HEK293 (cell line): Measurements from ENCODE around the gene KRTAP2-2.

ENCODE experiments used
- CTCF ChIA-PET: fragments of 350-600 bp; formaldehyde crosslinking; extraction: SDS; loops from one replicate; lab custom pipeline; 2021; ENCODE audit warnings: antibody characterized with exemption; lab: Yijun Ruan, JAX
- POLR2A ChIA-PET: fragments of 300-600 bp; formaldehyde crosslinking; extraction: SDS; loops from one replicate; lab custom pipeline; 2020; ENCODE audit warnings: antibody characterized with exemption, inconsistent platforms; lab: Yijun Ruan, JAX
- H3K27ac ChIP-seq: fragments of 200-500 bp; sonication (Bioruptor generic); 2 replicates; pipeline ENCODE4 v1.5.1; 2014; ENCODE audit warnings: low read depth, low read length, control low read depth, inconsistent platforms; ENCODE audit errors: extremely low read depth
- H3K36me3 ChIP-seq, 2 experiments: fragments of 200-500 bp in 1 of 2; sonication (Bioruptor generic) in 1 of 2; 1 replicate in 1 of 2; 2 replicates in 1 of 2; pipeline ENCODE4 v1.5.1; 2014 to 2017; ENCODE audit warnings: inconsistent platforms in 2 of 2, low read length in 2 of 2; ENCODE audit not compliant: control insufficient read depth in 2 of 2, insufficient read depth in 1 of 2
- H3K4me1 ChIP-seq: fragments of 200-500 bp; sonication (Bioruptor generic); 2 replicates; pipeline ENCODE4 v1.5.1; 2014; ENCODE audit warnings: mild to moderate bottlenecking, low read length, inconsistent platforms; ENCODE audit not compliant: control insufficient read depth, insufficient read depth
- H3K4me3 ChIP-seq: 2 replicates; pipeline ENCODE4 v1.5.1; 2011; ENCODE audit warnings: low read depth, mild to moderate bottlenecking, control low read depth, low read length, moderate library complexity
- H3K9me3 ChIP-seq: fragments of 200-500 bp; sonication (Bioruptor generic); 2 replicates; pipeline ENCODE4 v1.5.1; 2014; ENCODE audit warnings: low read depth, low read length, inconsistent platforms; ENCODE audit not compliant: control insufficient read depth, insufficient read depth
- GLIS2 ChIP-seq: fragments of 450-650 bp; formaldehyde crosslinking; IDR thresholded peaks from 2 replicates; pipeline ENCODE4 v1.5.1; 2016; ENCODE audit warnings: missing biosample characterization, missing genetic modification characterization
- WT1 ChIP-seq: fragments of 450-650 bp; formaldehyde crosslinking; IDR thresholded peaks from 2 replicates; pipeline ENCODE4 v1.5.1; 2016; ENCODE audit warnings: missing biosample characterization, missing genetic modification characterization
- YY1 ChIP-seq: fragments of 450-650 bp; formaldehyde crosslinking; IDR thresholded peaks from 2 replicates; pipeline ENCODE4 v1.5.1; 2018; ENCODE audit warnings: missing biosample characterization, missing genetic modification characterization
- ZNF121 ChIP-seq: fragments of 450-650 bp; formaldehyde crosslinking; IDR thresholded peaks from 2 replicates; pipeline ENCODE4 v1.5.1; 2016; ENCODE audit warnings: missing biosample characterization, missing genetic modification characterization
- ZNF626 ChIP-seq: fragments of 450-650 bp; sonication (Bioruptor Pico); formaldehyde crosslinking; IDR thresholded peaks from 2 replicates; pipeline ENCODE4 v1.5.1; 2018; ENCODE audit warnings: missing biosample characterization, missing genetic modification characterization, inconsistent platforms
- ZNF664 ChIP-seq: fragments of 450-650 bp; formaldehyde crosslinking; IDR thresholded peaks from 2 replicates; pipeline ENCODE4 v1.5.1; 2016; ENCODE audit warnings: missing biosample characterization, missing genetic modification characterization
- ZNF792 ChIP-seq: fragments of 450-650 bp; formaldehyde crosslinking; IDR thresholded peaks from 2 replicates; pipeline ENCODE4 v1.5.1; 2016; ENCODE audit warnings: missing biosample characterization, missing genetic modification characterization
- TF ChIP-seq, protein P1 (sequence below): fragments of 450-650 bp; formaldehyde crosslinking; IDR thresholded peaks from 2 replicates; pipeline ENCODE4 v1.5.1; 2017; ENCODE audit warnings: missing biosample characterization, missing genetic modification characterization
- TF ChIP-seq, protein P2 (sequence below): fragments of 450-650 bp; formaldehyde crosslinking; IDR thresholded peaks from 2 replicates; pipeline ENCODE4 v1.5.1; 2016; ENCODE audit warnings: missing biosample characterization, missing genetic modification characterization
- TF ChIP-seq, protein P3 (sequence below): fragments of 450-650 bp; formaldehyde crosslinking; IDR thresholded peaks from 2 replicates; pipeline ENCODE4 v1.5.1; 2016; ENCODE audit warnings: missing biosample characterization, missing genetic modification characterization
- TF ChIP-seq, protein P4 (sequence below): fragments of 450-650 bp; IDR thresholded peaks from 2 replicates; pipeline ENCODE4 v1.5.1; 2018; ENCODE audit warnings: missing biosample characterization, mild to moderate bottlenecking, missing genetic modification characterization

KRTAP2-2 gene

DNA sequence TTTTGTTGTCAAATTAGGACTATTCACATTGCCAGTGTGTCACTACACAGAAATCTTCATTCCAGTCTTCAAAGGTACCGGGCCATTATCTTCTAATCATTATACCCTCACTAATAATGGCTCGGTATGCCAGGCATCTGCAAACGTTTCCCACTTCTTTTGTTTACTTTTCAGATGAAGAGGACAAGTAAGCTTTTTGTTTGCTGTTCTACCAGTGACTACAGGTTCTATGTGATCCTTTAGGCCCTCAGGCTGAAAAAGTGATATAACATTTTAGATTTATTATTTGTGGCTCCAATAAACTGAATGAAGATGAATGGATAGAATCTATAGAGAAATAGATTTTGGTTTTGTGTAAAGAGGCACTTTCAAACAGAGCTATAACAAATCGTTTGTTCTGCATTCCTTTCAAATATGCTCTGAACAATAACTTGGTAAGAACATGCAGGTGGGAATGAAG, 45.7 kb downstream of the KRTAP2-2 start (continued):
- TF ChIP-seq, protein P1, sequence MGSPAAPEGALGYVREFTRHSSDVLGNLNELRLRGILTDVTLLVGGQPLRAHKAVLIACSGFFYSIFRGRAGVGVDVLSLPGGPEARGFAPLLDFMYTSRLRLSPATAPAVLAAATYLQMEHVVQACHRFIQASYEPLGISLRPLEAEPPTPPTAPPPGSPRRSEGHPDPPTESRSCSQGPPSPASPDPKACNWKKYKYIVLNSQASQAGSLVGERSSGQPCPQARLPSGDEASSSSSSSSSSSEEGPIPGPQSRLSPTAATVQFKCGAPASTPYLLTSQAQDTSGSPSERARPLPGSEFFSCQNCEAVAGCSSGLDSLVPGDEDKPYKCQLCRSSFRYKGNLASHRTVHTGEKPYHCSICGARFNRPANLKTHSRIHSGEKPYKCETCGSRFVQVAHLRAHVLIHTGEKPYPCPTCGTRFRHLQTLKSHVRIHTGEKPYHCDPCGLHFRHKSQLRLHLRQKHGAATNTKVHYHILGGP (tag by site-specific recombination) = no peak

DNA sequence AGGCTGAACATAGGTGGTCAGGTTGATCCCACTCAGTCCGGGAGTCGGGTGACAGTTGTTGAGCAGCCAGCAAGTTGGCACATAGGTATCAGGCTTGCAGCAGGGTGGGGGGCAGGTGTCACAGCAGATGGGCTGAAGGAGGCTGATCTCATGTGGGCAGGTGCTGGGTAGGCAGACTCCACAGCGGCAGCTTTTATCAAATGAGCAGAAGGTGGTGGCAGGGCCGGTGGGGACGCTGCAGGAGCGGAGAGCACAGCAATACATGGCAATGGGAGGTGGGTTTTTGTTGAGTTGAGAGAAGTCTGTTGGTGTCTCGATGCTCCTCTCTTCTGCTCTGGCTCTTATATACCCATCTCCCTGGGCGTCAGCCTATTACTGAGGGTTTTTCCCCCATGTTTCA, 46.2 kb downstream of the KRTAP2-2 start, which contains the start of gene KRTAP3-1:
KRTAP3-1 (minus strand) TSS at position 318 of the 400 bp plus-strand sequence; CDS start at position 264, 54 bp downstream.
- no peaks in the 10 kb centered on the region for H3K9me3 ChIP-seq
- TF ChIP-seq WT1 (tag by site-specific recombination) (no peak), ZNF121 (no peak), GLIS2 (no peak), YY1 (no peak), ZNF792 (tag by site-specific recombination) (no peak), ZNF664 (no peak), ZNF626 (no peak)
- TF ChIP-seq, protein P2, sequence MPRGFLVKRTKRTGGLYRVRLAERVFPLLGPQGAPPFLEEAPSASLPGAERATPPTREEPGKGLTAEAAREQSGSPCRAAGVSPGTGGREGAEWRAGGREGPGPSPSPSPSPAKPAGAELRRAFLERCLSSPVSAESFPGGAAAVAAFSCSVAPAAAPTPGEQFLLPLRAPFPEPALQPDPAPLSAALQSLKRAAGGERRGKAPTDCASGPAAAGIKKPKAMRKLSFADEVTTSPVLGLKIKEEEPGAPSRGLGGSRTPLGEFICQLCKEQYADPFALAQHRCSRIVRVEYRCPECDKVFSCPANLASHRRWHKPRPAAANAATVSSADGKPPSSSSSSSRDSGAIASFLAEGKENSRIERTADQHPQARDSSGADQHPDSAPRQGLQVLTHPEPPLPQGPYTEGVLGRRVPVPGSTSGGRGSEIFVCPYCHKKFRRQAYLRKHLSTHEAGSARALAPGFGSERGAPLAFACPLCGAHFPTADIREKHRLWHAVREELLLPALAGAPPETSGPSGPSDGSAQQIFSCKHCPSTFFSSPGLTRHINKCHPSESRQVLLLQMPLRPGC (tag by site-specific recombination) = no peak
- TF ChIP-seq, protein P3, sequence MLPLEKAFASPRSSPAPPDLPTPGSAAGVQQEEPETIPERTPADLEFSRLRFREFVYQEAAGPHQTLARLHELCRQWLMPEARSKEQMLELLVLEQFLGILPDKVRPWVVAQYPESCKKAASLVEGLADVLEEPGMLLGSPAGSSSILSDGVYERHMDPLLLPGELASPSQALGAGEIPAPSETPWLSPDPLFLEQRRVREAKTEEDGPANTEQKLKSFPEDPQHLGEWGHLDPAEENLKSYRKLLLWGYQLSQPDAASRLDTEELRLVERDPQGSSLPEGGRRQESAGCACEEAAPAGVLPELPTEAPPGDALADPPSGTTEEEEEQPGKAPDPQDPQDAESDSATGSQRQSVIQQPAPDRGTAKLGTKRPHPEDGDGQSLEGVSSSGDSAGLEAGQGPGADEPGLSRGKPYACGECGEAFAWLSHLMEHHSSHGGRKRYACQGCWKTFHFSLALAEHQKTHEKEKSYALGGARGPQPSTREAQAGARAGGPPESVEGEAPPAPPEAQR (tag by site-specific recombination) = no peak
- TF ChIP-seq, protein P4, sequence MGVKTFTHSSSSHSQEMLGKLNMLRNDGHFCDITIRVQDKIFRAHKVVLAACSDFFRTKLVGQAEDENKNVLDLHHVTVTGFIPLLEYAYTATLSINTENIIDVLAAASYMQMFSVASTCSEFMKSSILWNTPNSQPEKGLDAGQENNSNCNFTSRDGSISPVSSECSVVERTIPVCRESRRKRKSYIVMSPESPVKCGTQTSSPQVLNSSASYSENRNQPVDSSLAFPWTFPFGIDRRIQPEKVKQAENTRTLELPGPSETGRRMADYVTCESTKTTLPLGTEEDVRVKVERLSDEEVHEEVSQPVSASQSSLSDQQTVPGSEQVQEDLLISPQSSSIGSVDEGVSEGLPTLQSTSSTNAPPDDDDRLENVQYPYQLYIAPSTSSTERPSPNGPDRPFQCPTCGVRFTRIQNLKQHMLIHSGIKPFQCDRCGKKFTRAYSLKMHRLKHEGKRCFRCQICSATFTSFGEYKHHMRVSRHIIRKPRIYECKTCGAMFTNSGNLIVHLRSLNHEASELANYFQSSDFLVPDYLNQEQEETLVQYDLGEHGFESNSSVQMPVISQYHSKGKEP (tag by site-specific recombination) = no peak
- H3K4me3 ChIP-seq = no peak within 1 kb of the TSS
- POLR2A ChIA-PET = no interaction called here
- H3K36me3 ChIP-seq = no peaks in the 10 kb centered on the region
- CTCF ChIA-PET = interaction anchor here (0.5 kb wide), 1 partner anchor 640 kb away, joined by 3 read pairs; no protein-coding TSS in a partner anchor
- H3K27ac ChIP-seq = no peak within 1 kb of the TSS
- no peaks in the 10 kb centered on the region for H3K4me1 ChIP-seq
